Measurements from ENCODE around the gene S1PR1. TPM values are rescaled to one million over a fixed set of nuclear protein-coding genes. Genes with fewer than 3 reads are reported as not detected.

S1PR1 gene
- polyA plus RNA-seq, 3 donors = 0.36 to 0.64 (median 0.43) TPM

GRCh38 chr1:101275672-101276071 is 38.9 kb downstream of the S1PR1 start:
- Histone ChIP-seq H3K9me3 (replicated peaks in 1 of 2; ENCODE audit: control insufficient read depth in 1 of 2, insufficient read depth in 1 of 2, low read length in 2 of 2) (peaks cover 0 to 5% of the 10 kb centered on the region in 2 donors), H3K27me3 (ENCODE audit: control insufficient read depth in 2 of 2, insufficient read depth in 2 of 2, low read length in 2 of 2) (no peaks in the 10 kb centered on the region), H2AFZ (ENCODE audit: insufficient read depth, low read depth, low read length, poor library complexity, severe bottlenecking) (no peak overlapping the region), H3K9ac (ENCODE audit: insufficient read depth, low read length, poor library complexity, severe bottlenecking) (no peak overlapping the region), H3K4me3 (replicated peaks in 1 of 3; ENCODE audit: low read depth in 2 of 3, low read length in 3 of 3) (no peak overlapping the region), H3K79me2 (ENCODE audit: insufficient read depth, low read length) (no peaks in the 10 kb centered on the region), H3K27ac (ENCODE audit: low read depth in 1 of 2, low read length in 2 of 2) (no peak overlapping the region), H3K4me1 (ENCODE audit: control insufficient read depth in 1 of 2, insufficient read depth in 2 of 2, low read length in 2 of 2) (peaks cover 9 to 13% of the 10 kb centered on the region in 2 donors), H3K36me3 (replicated peaks in 1 of 2; ENCODE audit: control insufficient read depth in 1 of 2, insufficient read depth in 2 of 2, low read length in 2 of 2) (no peaks in the 10 kb centered on the region), H4K20me1 (ENCODE audit: insufficient read depth, low read length) (no peaks in the 10 kb centered on the region), H3K4me2 (replicated peaks; ENCODE audit: extremely low read depth, low read length, poor library complexity, severe bottlenecking) (no peak overlapping the region)
- H3K27me3 Mint-ChIP-seq (ENCODE audit: low read depth in 3 of 3) = peaks cover 3 to 4% (median 3%) of the 10 kb centered on the region in 3 donors
- no peak overlapping the region for H3K4me3 Mint-ChIP-seq
- no peak overlapping the region for H3K27ac Mint-ChIP-seq
- DNase-seq = no peak
- H3K4me1 Mint-ChIP-seq = peaks cover 20% of the 10 kb centered on the region
- H3K9me3 Mint-ChIP-seq = peaks cover 2 to 15% (median 8%) of the 10 kb centered on the region in 7 donors
- no peaks in the 10 kb centered on the region for H3K36me3 Mint-ChIP-seq
- no peak for TF ChIP-seq CTCF (IDR thresholded peaks at IDR 0.05)
- intact Hi-C loops (cut with micrococcal nuclease) = no loop called here
- no CpG with 5 or more reads among the region's 5 CpGs for WGBS (ENCODE audit: insufficient coverage)

- peak overlapping the region; percentile 13 for H2AFZ ChIP-seq (ENCODE audit: insufficient read depth, low read depth, low read length, poor library complexity, severe bottlenecking)
- H3K4me3 ChIP-seq (replicated peaks in 1 of 3; ENCODE audit: low read depth in 2 of 3, low read length in 3 of 3) = no peak overlapping the region
- no peaks in the 10 kb centered on the region for H3K79me2 ChIP-seq (ENCODE audit: insufficient read depth, low read length)
- no peaks in the 10 kb centered on the region for H3K27me3 ChIP-seq (ENCODE audit: control insufficient read depth in 2 of 2, insufficient read depth in 2 of 2, low read length in 2 of 2)
- intact Hi-C loops (cut with micrococcal nuclease) = no loop called here
- Mint-ChIP-seq H3K9me3 (peaks cover 0 to 4% (median 0%) of the 10 kb centered on the region in 7 donors), H3K36me3 (no peaks in the 10 kb centered on the region), H3K4me1 (peaks cover 20% of the 10 kb centered on the region), H3K27ac (no peak overlapping the region), H3K4me3 (no peak overlapping the region), H3K27me3 (ENCODE audit: low read depth in 3 of 3) (peaks cover 3 to 4% (median 3%) of the 10 kb centered on the region in 3 donors)
- H4K20me1 ChIP-seq (ENCODE audit: insufficient read depth, low read length) = no peaks in the 10 kb centered on the region
- WGBS (ENCODE audit: insufficient coverage) = no CpG with 5 or more reads among the region's 6 CpGs
- no peaks in the 10 kb centered on the region for H3K36me3 ChIP-seq (replicated peaks in 1 of 2; ENCODE audit: control insufficient read depth in 1 of 2, insufficient read depth in 2 of 2, low read length in 2 of 2)
- H3K9ac ChIP-seq (ENCODE audit: insufficient read depth, low read length, poor library complexity, severe bottlenecking) = no peak overlapping the region
- H3K9me3 ChIP-seq (replicated peaks in 1 of 2; ENCODE audit: control insufficient read depth in 1 of 2, insufficient read depth in 1 of 2, low read length in 2 of 2) = no peaks in the 10 kb centered on the region
- H3K4me1 ChIP-seq (ENCODE audit: control insufficient read depth in 1 of 2, insufficient read depth in 2 of 2, low read length in 2 of 2) = peaks cover 9 to 13% of the 10 kb centered on the region in 2 donors
- no peak overlapping the region for H3K27ac ChIP-seq (ENCODE audit: low read depth in 1 of 2, low read length in 2 of 2)
- DNase-seq = no peak
- no peak for TF ChIP-seq CTCF (IDR thresholded peaks at IDR 0.05)
- no peak overlapping the region for H3K4me2 ChIP-seq (replicated peaks; ENCODE audit: extremely low read depth, low read length, poor library complexity, severe bottlenecking)
Observed at GRCh38 chr1:101276818-101277217, 40.0 kb downstream of the S1PR1 start.
